Cardiac muscle cell (in vitro differentiated cells and primary cell): ENCODE results near the gene TCL1B. TPM values are rescaled to one million over a fixed set of nuclear protein-coding genes. Genes with fewer than 3 reads are reported as not detected.

Experiments used
- DNase-seq, 2 donors: peaks; one replicate each; pipeline versions ENCODE4 v3.0.0 to v3.0.0-alpha.2; 2010 to 2017; ENCODE audit warnings: low read depth in 1 of 2, low spot score in 1 of 2
- H3K27ac ChIP-seq: fragments of 200-600 bp; sonication (generic); 2 replicates; pipeline ENCODE4 v1.5.1; 2016
- H3K27me3 ChIP-seq: fragments of 200-600 bp; sonication (generic); 2 replicates; pipeline ENCODE4 v1.6.0; 2016; ENCODE audit warnings: control low read depth
- H3K36me3 ChIP-seq: fragments of 200-600 bp; sonication (generic); 2 replicates; pipeline ENCODE4 v1.5.1; 2016; ENCODE audit warnings: control low read depth
- H3K4me1 ChIP-seq: fragments of 200-600 bp; sonication (generic); 2 replicates; pipeline ENCODE4 v1.8.1; 2017; ENCODE audit warnings: low read depth, mild to moderate bottlenecking, mixed run types
- H3K4me3 ChIP-seq: fragments of 200-600 bp; sonication (generic); 2 replicates; pipeline ENCODE4 v1.5.1; 2016; ENCODE audit warnings: mild to moderate bottlenecking
- H3K9me3 ChIP-seq: fragments of 200-600 bp; sonication (generic); 2 replicates; pipeline ENCODE4 v1.5.1; 2017; ENCODE audit warnings: low read depth, mild to moderate bottlenecking, control low read depth
- polyA plus RNA-seq: library from polyadenylated mRNA; unstranded; fragments of >200 nt; fragmentation: Nextera tagmentation; extraction: Ambion mirVana; gene quantifications from 2 replicates; pipeline ENCODE4 v1.2.1, GENCODE V29; 2016
- total RNA-seq: library from RNA; depleted of rRNA; stranded (reverse); fragments of >200 nt; gene quantifications from 2 replicates; pipeline ENCODE4 v1.2.3, GENCODE V29; 2016
- TF ChIP-seq, protein P1 (sequence below): IDR thresholded peaks from 2 replicates; pipeline ENCODE4 v1.5.1; 2012; ENCODE audit warnings: low read depth, mild to moderate bottlenecking, low read length

TCL1B gene
- total and polyA plus RNA-seq, 2 experiments from 2014 or later = not detected

GRCh38 chr14:95741781-95742180 lies 55.6 kb downstream of the TCL1B start:
- no peaks in the 10 kb centered on the region for H3K36me3 ChIP-seq
- H3K27me3 ChIP-seq = no peaks in the 10 kb centered on the region
- DNase-seq = no peak
- TF ChIP-seq, protein P1, sequence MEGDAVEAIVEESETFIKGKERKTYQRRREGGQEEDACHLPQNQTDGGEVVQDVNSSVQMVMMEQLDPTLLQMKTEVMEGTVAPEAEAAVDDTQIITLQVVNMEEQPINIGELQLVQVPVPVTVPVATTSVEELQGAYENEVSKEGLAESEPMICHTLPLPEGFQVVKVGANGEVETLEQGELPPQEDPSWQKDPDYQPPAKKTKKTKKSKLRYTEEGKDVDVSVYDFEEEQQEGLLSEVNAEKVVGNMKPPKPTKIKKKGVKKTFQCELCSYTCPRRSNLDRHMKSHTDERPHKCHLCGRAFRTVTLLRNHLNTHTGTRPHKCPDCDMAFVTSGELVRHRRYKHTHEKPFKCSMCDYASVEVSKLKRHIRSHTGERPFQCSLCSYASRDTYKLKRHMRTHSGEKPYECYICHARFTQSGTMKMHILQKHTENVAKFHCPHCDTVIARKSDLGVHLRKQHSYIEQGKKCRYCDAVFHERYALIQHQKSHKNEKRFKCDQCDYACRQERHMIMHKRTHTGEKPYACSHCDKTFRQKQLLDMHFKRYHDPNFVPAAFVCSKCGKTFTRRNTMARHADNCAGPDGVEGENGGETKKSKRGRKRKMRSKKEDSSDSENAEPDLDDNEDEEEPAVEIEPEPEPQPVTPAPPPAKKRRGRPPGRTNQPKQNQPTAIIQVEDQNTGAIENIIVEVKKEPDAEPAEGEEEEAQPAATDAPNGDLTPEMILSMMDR = no peak
- no peaks in the 10 kb centered on the region for H3K9me3 ChIP-seq
- no peak overlapping the region for H3K27ac ChIP-seq
- no peak overlapping the region for H3K4me3 ChIP-seq
- no peaks in the 10 kb centered on the region for H3K4me1 ChIP-seq

Other genes with a start within 250 kb of the TCL1B start
- 0.42 and 2.0 TPM in 2 replicates for gene SYNE3, start 169.8 kb upstream of the TCL1B start, total RNA-seq
- gene SYNE3, start 169.8 kb upstream of the TCL1B start, polyA plus RNA-seq = 0.09 and 0.45 TPM in 2 replicates
- gene GLRX5, start 151.4 kb upstream of the TCL1B start, total RNA-seq = 50.2 and 80.8 TPM in 2 replicates
- gene GLRX5, start 151.4 kb upstream of the TCL1B start, polyA plus RNA-seq = 180 and 181 TPM in 2 replicates
- not detected in 2 replicates for gene TCL1A, start 27.7 kb downstream of the TCL1B start, total RNA-seq
- not detected in 2 replicates for gene TCL1A, start 27.7 kb downstream of the TCL1B start, polyA plus RNA-seq
- 0.67 and 1.3 TPM in 2 replicates for gene TUNAR, start 190.4 kb downstream of the TCL1B start, total RNA-seq
- gene TUNAR, start 190.4 kb downstream of the TCL1B start, polyA plus RNA-seq = 0.18 and 2.9 TPM in 2 replicates